SK-N-SH (cell line): ENCODE results near the gene SMAD4. TPM values are rescaled to one million over a fixed set of nuclear protein-coding genes. Genes with fewer than 3 reads are reported as not detected.

Source experiments
- CTCF ChIA-PET: fragments of 300-600, 350-600 bp; formaldehyde crosslinking; extraction: SDS; loops from one replicate; lab custom pipeline; 2021; lab: Yijun Ruan, JAX
- POLR2A ChIA-PET: fragments of 350-600 bp; sonication (Branson Sonifier 250); formaldehyde crosslinking; extraction: SDS; loops from one replicate; lab custom pipeline; 2020; ENCODE audit warnings: antibody characterized with exemption, inconsistent platforms; lab: Yijun Ruan, JAX
- DNase-seq: peaks from one replicate; pipeline ENCODE4 v3.0.0; 2012
- H2AFZ ChIP-seq: fragments of 200-600 bp; sonication (generic); 2 replicates; pipeline ENCODE4 v1.8.1; 2016; ENCODE audit warnings: antibody characterized with exemption, mild to moderate bottlenecking, low read depth
- H3F3A ChIP-seq: fragments of 200-600 bp; sonication (generic); replicated peaks from 2 replicates; pipeline ENCODE3; 2016; ENCODE audit warnings: antibody characterized with exemption, mild to moderate bottlenecking; ENCODE audit not compliant: insufficient read depth
- H3K27ac ChIP-seq, 2 experiments: fragments of 200-500 bp in 1 of 2; fragments of 200-600 bp in 1 of 2; sonication (Bioruptor generic) in 1 of 2; sonication (generic), shearing (Covaris generic) in 1 of 2; 2 replicates each; pipeline versions ENCODE4 v1.5.1 to v1.6.1; 2014 to 2016; ENCODE audit warnings: low read depth in 2 of 2, inconsistent platforms in 1 of 2, low read length in 1 of 2, mild to moderate bottlenecking in 1 of 2, mixed read lengths in 1 of 2
- H3K27me3 ChIP-seq: fragments of 200-600 bp; sonication (generic), shearing (Covaris generic); 2 replicates; pipeline ENCODE4 v1.6.1; 2016; ENCODE audit warnings: mixed run types; ENCODE audit not compliant: insufficient read depth
- H3K36me3 ChIP-seq, 2 experiments: fragments of 200-500 bp in 1 of 2; fragments of 200-600 bp in 1 of 2; sonication (Bioruptor generic) in 1 of 2; sonication (generic) in 1 of 2; replicated peaks in 1 of 2; 2 replicates each; pipeline versions ENCODE3 to v1.5.1; 2014 to 2016; ENCODE audit warnings: low read length in 1 of 2, mild to moderate bottlenecking in 1 of 2; ENCODE audit not compliant: insufficient read depth in 2 of 2, control insufficient read depth in 1 of 2
- H3K4me1 ChIP-seq, 2 experiments: fragments of 200-500 bp in 1 of 2; fragments of 200-600 bp in 1 of 2; sonication (Bioruptor generic) in 1 of 2; sonication (generic), shearing (Covaris generic) in 1 of 2; 2 replicates each; pipeline versions ENCODE4 v1.5.1 to v1.6.1; 2014 to 2016; ENCODE audit warnings: low read depth in 1 of 2, low read length in 1 of 2, mixed run types in 1 of 2; ENCODE audit not compliant: insufficient read depth in 2 of 2, control insufficient read depth in 1 of 2
- H3K4me2 ChIP-seq: fragments of 200-600 bp; sonication (generic), shearing (Covaris generic); 2 replicates; pipeline ENCODE4 v1.6.1; 2017; ENCODE audit warnings: mixed run types
- H3K4me3 ChIP-seq, 2 experiments: fragments of 200-500 bp in 1 of 2; fragments of 200-600 bp in 1 of 2; sonication (Bioruptor generic) in 1 of 2; sonication (generic), shearing (Covaris generic) in 1 of 2; 2 replicates each; pipeline versions ENCODE4 v1.5.1 to v1.8.1; 2014 to 2016; ENCODE audit warnings: low read depth in 2 of 2, inconsistent platforms in 1 of 2, low read length in 1 of 2, mild to moderate bottlenecking in 1 of 2, mixed read lengths in 1 of 2, moderate library complexity in 1 of 2
- H3K79me2 ChIP-seq: fragments of 200-600 bp; sonication (generic); 2 replicates; pipeline ENCODE4 v1.8.1; 2017; ENCODE audit warnings: mild to moderate bottlenecking; ENCODE audit not compliant: insufficient read depth
- H3K9ac ChIP-seq: fragments of 200-600 bp; sonication (generic); 2 replicates; pipeline ENCODE4 v1.6.1; 2017; ENCODE audit warnings: mixed run types
- H3K9me2 ChIP-seq: fragments of 200-600 bp; sonication (generic); 2 replicates; pipeline ENCODE4 v1.6.1; 2017; ENCODE audit warnings: mixed run types
- H3K9me3 ChIP-seq: fragments of 200-600 bp; sonication (generic); 2 replicates; pipeline ENCODE4 v1.6.1; 2017; ENCODE audit warnings: mixed run types, mild to moderate bottlenecking, moderate library complexity
- H4K20me1 ChIP-seq: fragments of 200-600 bp; sonication (generic); 2 replicates; pipeline ENCODE4 v1.6.1; 2017; ENCODE audit warnings: mild to moderate bottlenecking, mixed run types; ENCODE audit not compliant: insufficient read depth
- EP300 ChIP-seq, 2 experiments: IDR thresholded peaks; 2 replicates each; pipeline versions ENCODE4 v1.4.0 to v1.6.1; 2012; ENCODE audit warnings: borderline replicate concordance in 1 of 2, low read depth in 1 of 2, low read length in 1 of 2
- EZH2phosphoT487 ChIP-seq: fragments of 200-600 bp; sonication (generic); IDR thresholded peaks from 2 replicates; pipeline ENCODE4 v1.6.1; 2017; ENCODE audit warnings: low read depth, mixed run types, mild to moderate bottlenecking, antibody characterized with exemption, moderate library complexity, borderline replicate concordance
- FOSL2 ChIP-seq: IDR thresholded peaks from 2 replicates; pipeline ENCODE4 v1.4.0; 2012; ENCODE audit warnings: low read depth, mild to moderate bottlenecking, moderate library complexity, borderline replicate concordance
- FOXM1 ChIP-seq: IDR thresholded peaks from 2 replicates; pipeline ENCODE4 v1.4.0; 2012; ENCODE audit warnings: low read depth, mild to moderate bottlenecking
- GATA2 ChIP-seq: sonication (generic); formaldehyde crosslinking; IDR thresholded peaks from 2 replicates; pipeline ENCODE4 v1.5.0; 2020; ENCODE audit warnings: mild to moderate bottlenecking, missing genetic modification reagents
- IRF3 ChIP-seq: fragments of 150-350 bp; IDR thresholded peaks from 2 replicates; pipeline ENCODE4 v1.6.1; 2016; ENCODE audit warnings: mild to moderate bottlenecking, low read depth, low read length
- JUND ChIP-seq: IDR thresholded peaks from 2 replicates; pipeline ENCODE4 v1.4.0; 2012
- MEF2A ChIP-seq: IDR thresholded peaks from 2 replicates; pipeline ENCODE4 v1.4.0; 2012; ENCODE audit warnings: low read depth, borderline replicate concordance
- NFIC ChIP-seq: IDR thresholded peaks from 2 replicates; pipeline ENCODE4 v1.4.0; 2012; ENCODE audit warnings: borderline replicate concordance
- RAD21 ChIP-seq: IDR thresholded peaks from 2 replicates; pipeline ENCODE4 v1.6.1; 2012; ENCODE audit warnings: mild to moderate bottlenecking, low read length
- TCF12 ChIP-seq: IDR thresholded peaks from 2 replicates; pipeline ENCODE4 v1.4.0; 2012
- TEAD4 ChIP-seq: IDR thresholded peaks from 2 replicates; pipeline ENCODE4 v1.4.0; 2012; ENCODE audit warnings: mild to moderate bottlenecking, borderline replicate concordance; ENCODE audit not compliant: insufficient read depth
- WGBS: methylation state at CpG from one replicate; pipeline ENCODE4 v1.1.6; 2017; ENCODE audit warnings: low lambda C conversion rate; 5-methylcytosine and 5-hydroxymethylcytosine counted together
- polyA plus RNA-seq, 3 experiments: library from polyadenylated mRNA; depleted of rRNA; stranded (reverse); fragments of >200 nt; gene quantifications; 2 replicates each; pipeline ENCODE4 v1.2.3, GENCODE V29; 2012
- TF ChIP-seq, protein P1 (sequence below): IDR thresholded peaks from 2 replicates; pipeline ENCODE4 v1.4.0; 2012; ENCODE audit warnings: low read depth, borderline replicate concordance

The SMAD4 gene
- polyA plus RNA-seq, 1 of the 3 experiments (the other 2 are of a cell fraction), result 43.3 TPM

- Histone ChIP-seq H4K20me1 (no peaks in the 10 kb centered on the region; the same call in 1 of the 2 replicates), H3K79me2 (peaks cover 34% of the 10 kb centered on the region), H3F3A (peaks cover 24% of the 10 kb centered on the region), H3K4me2 (no peak overlapping the region), H2AFZ (no peak overlapping the region), H3K9me3 (no peaks in the 10 kb centered on the region), H3K27me3 (no peaks in the 10 kb centered on the region), H3K4me1 (peaks cover 0 to 10% of the 10 kb centered on the region in 2 experiments; a peak in 1 of 4 replicates), H3K9ac (no peak overlapping the region), H3K36me3 (peaks cover 57 to 83% of the 10 kb centered on the region in 2 experiments), H3K4me3 (no peak overlapping the region), H3K9me2 (no peaks in the 10 kb centered on the region), H3K27ac (0 out of 4 replicates have a peak overlapping the region, but pooled peaks of 1 of the 2 experiments have one; percentile 3)
- ChIA-PET POLR2A (no interaction called here), CTCF (interaction anchor here (1.0 to 1.6 kb wide), 3 partner anchors 13 to 21 kb away, joined by 3 to 6 read pairs (median 3); no protein-coding TSS in a partner anchor)
- TF ChIP-seq GATA2 (CRISPR knock-in tag), result no peak
- no peak for TF ChIP-seq TEAD4
- no peak for TF ChIP-seq EZH2phosphoT487
- no peak for TF ChIP-seq RAD21
- DNase-seq, result no peak
These were observed 34.2 kb downstream of the SMAD4 start for GRCh38 chr18:51064256-51064655.

DNA sequence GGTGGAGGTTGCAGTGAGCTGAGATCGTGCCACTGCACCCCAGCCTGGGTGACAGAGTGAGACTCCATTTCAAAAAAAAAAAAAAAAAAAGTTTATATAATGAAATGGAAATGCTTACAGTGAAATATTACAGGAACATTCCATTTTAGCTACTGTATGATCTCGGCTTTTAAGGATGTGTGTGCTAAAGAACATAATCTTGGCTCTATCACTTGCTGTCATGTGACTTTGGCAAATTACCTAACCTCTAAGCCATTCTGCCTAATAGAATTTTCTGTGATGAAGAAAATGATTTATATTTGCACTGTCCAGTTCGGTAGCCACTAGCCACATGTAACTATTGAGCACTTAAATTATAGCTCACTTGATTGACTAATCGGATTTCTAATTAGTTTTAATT is 36.3 kb downstream of the SMAD4 start:
- Histone ChIP-seq H3K36me3 (peaks cover 46 to 74% of the 10 kb centered on the region in 2 experiments), H3K9me2 (no peaks in the 10 kb centered on the region), H3K27ac (no peak overlapping the region), H3K4me1 (peaks cover 0 to 26% of the 10 kb centered on the region in 2 experiments; a peak in 2 of 4 replicates), H2AFZ (no peak overlapping the region), H3K9me3 (no peaks in the 10 kb centered on the region), H3K4me3 (no peak overlapping the region), H3K9ac (no peak overlapping the region), H3K4me2 (no peak overlapping the region), H4K20me1 (peaks cover 5% of the 10 kb centered on the region; the same call in 1 of the 2 replicates), H3K79me2 (peaks cover 44% of the 10 kb centered on the region), H3K27me3 (no peaks in the 10 kb centered on the region), H3F3A (peaks cover 34% of the 10 kb centered on the region)
- no peak for TF ChIP-seq MEF2A
- TF ChIP-seq, protein P1, sequence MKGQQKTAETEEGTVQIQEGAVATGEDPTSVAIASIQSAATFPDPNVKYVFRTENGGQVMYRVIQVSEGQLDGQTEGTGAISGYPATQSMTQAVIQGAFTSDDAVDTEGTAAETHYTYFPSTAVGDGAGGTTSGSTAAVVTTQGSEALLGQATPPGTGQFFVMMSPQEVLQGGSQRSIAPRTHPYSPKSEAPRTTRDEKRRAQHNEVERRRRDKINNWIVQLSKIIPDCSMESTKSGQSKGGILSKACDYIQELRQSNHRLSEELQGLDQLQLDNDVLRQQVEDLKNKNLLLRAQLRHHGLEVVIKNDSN, result peak; percentile 46; the same call in 1 of the 2 replicates
- WGBS, result 90% methylated on average over 4 of the region's 4 CpGs
- POLR2A ChIA-PET, result no interaction called here
- CTCF ChIA-PET, result interaction anchor here (0.8 to 1.5 kb wide), 3 partner anchors 10 to 248 kb away, joined by 3 to 5 read pairs (median 4); no protein-coding TSS in a partner anchor
- no peak for DNase-seq

- TF ChIP-seq TEAD4 (peak; percentile 46; the same call in 1 of the 2 replicates), EP300 (IDR thresholded peaks at IDR 0.05; ENCODE audit: borderline replicate concordance in 1 of 2, low read depth in 1 of 2, low read length in 1 of 2) (peak in 1 of 2 experiments; percentile 50; a peak in 1 of 4 replicates), GATA2 (CRISPR knock-in tag) (no peak), TCF12 (peak; percentile 57), NFIC (peak; percentile 27; the same call in 1 of the 2 replicates), FOSL2 (peak; percentile 71; the same call in 1 of the 2 replicates), FOXM1 (no peak), JUND (peak; percentile 73), IRF3 (no peak)
- TF ChIP-seq, protein P1, result no peak
- Histone ChIP-seq H3K4me3 (no peak overlapping the region), H3K9ac (no peak overlapping the region), H3F3A (peaks cover 34% of the 10 kb centered on the region), H4K20me1 (peaks cover 5% of the 10 kb centered on the region; the same call in 1 of the 2 replicates), H3K9me3 (no peaks in the 10 kb centered on the region), H3K79me2 (peaks cover 60% of the 10 kb centered on the region), H3K9me2 (no peaks in the 10 kb centered on the region), H3K4me2 (peak overlapping the region; percentile 29; the same call in 1 of the 2 replicates), H3K36me3 (peaks cover 53 to 69% of the 10 kb centered on the region in 2 experiments), H3K27ac (peak overlapping the region in 1 of 2 experiments; percentile 86; a peak in 3 of 4 replicates), H3K4me1 (peaks cover 0 to 26% of the 10 kb centered on the region in 2 experiments; a peak in 2 of 4 replicates), H2AFZ (no peak overlapping the region), H3K27me3 (no peaks in the 10 kb centered on the region)
- 30% methylated on average over 4 of the region's 4 CpGs for WGBS
- POLR2A ChIA-PET, result no interaction called here
- CTCF ChIA-PET, result no interaction called here
- no peak for DNase-seq
These were observed 38.1 kb downstream of the SMAD4 start for GRCh38 chr18:51068105-51068504.
